H9 (cell line): ENCODE measurements around the gene DPYD. TPM values are rescaled to one million over a fixed set of nuclear protein-coding genes. Genes with fewer than 3 reads are reported as not detected.

Experiments
- DNase-seq: peaks from one replicate; pipeline ENCODE4 v3.0.0-alpha.2; 2017
- H2AFZ ChIP-seq: one replicate; pipeline ENCODE4 v1.6.1; 2013; ENCODE audit warnings: mild to moderate bottlenecking, low read length, control low read depth, moderate library complexity
- H2AK5ac ChIP-seq: 2 replicates; pipeline ENCODE4 v1.6.1; 2013; ENCODE audit warnings: low read length, control low read depth, mixed read lengths; ENCODE audit not compliant: insufficient read length
- H2BK120ac ChIP-seq: one replicate; pipeline ENCODE4 v1.6.1; 2013; ENCODE audit warnings: low read depth, mild to moderate bottlenecking, low read length, control low read depth, inconsistent platforms; ENCODE audit not compliant: poor library complexity, severe bottlenecking
- H2BK12ac ChIP-seq: 2 replicates; pipeline ENCODE4 v1.6.1; 2013; ENCODE audit warnings: low read length, control low read depth, mixed read lengths, low read depth; ENCODE audit not compliant: insufficient read length
- H2BK15ac ChIP-seq: 2 replicates; pipeline ENCODE4 v1.6.1; 2013; ENCODE audit warnings: low read depth, low read length, control low read depth
- H2BK20ac ChIP-seq: one replicate; pipeline ENCODE4 v1.6.1; 2013; ENCODE audit warnings: low read depth, mild to moderate bottlenecking, low read length, control low read depth, inconsistent platforms; ENCODE audit not compliant: poor library complexity, severe bottlenecking
- H2BK5ac ChIP-seq: 2 replicates; pipeline ENCODE4 v1.6.1; 2013; ENCODE audit warnings: low read length, control low read depth, mixed read lengths; ENCODE audit not compliant: insufficient read length
- H3K14ac ChIP-seq: 2 replicates; pipeline ENCODE4 v1.6.1; 2013; ENCODE audit warnings: low read length, control low read depth; ENCODE audit not compliant: insufficient read depth
- H3K18ac ChIP-seq: 2 replicates; pipeline ENCODE4 v1.6.1; 2013; ENCODE audit warnings: low read depth, mild to moderate bottlenecking, mixed read lengths, low read length, control low read depth; ENCODE audit not compliant: insufficient read length
- H3K23ac ChIP-seq: 2 replicates; pipeline ENCODE4 v1.6.1; 2013; ENCODE audit warnings: low read length, control low read depth, mixed read lengths, low read depth; ENCODE audit not compliant: insufficient read length
- H3K23me2 ChIP-seq: 2 replicates; pipeline ENCODE4 v1.6.1; 2013; ENCODE audit warnings: low read depth, mild to moderate bottlenecking, mixed read lengths, low read length, control low read depth; ENCODE audit not compliant: insufficient read length, poor library complexity, severe bottlenecking
- H3K27ac ChIP-seq: 2 replicates; pipeline ENCODE4 v1.5.1; 2013; ENCODE audit warnings: low read length, control low read depth, mixed read lengths, low read depth; ENCODE audit not compliant: insufficient read length
- H3K27me3 ChIP-seq: 2 replicates; pipeline ENCODE4 v1.6.1; 2013; ENCODE audit warnings: low read length, control low read depth, inconsistent platforms; ENCODE audit not compliant: insufficient read depth
- H3K4ac ChIP-seq: 2 replicates; pipeline ENCODE4 v1.6.1; 2013; ENCODE audit warnings: low read depth, mild to moderate bottlenecking, control low read depth, inconsistent platforms, low read length, moderate library complexity
- H3K4me1 ChIP-seq: 2 replicates; pipeline ENCODE4 v1.6.1; 2013; ENCODE audit warnings: low read length, control low read depth, inconsistent platforms; ENCODE audit not compliant: insufficient read depth
- H3K4me2 ChIP-seq: 2 replicates; pipeline ENCODE4 v1.6.1; 2013; ENCODE audit warnings: low read length, control low read depth, mixed read lengths; ENCODE audit not compliant: insufficient read length, insufficient read depth
- H3K56ac ChIP-seq: 2 replicates; pipeline ENCODE4 v1.6.1; 2013; ENCODE audit warnings: low read depth, mild to moderate bottlenecking, mixed read lengths, low read length, control low read depth; ENCODE audit not compliant: insufficient read length
- H3K79me1 ChIP-seq: 2 replicates; pipeline ENCODE4 v1.6.1; 2013; ENCODE audit warnings: low read depth, mild to moderate bottlenecking, moderate library complexity, low read length, control low read depth, inconsistent platforms; ENCODE audit not compliant: insufficient read depth, poor library complexity, severe bottlenecking
- H3K79me2 ChIP-seq: 2 replicates; pipeline ENCODE4 v1.6.1; 2013; ENCODE audit warnings: low read length, control low read depth, inconsistent platforms; ENCODE audit not compliant: insufficient read depth
- H3K9ac ChIP-seq: 2 replicates; pipeline ENCODE4 v1.6.1; 2013; ENCODE audit warnings: low read length, control low read depth, mixed read lengths; ENCODE audit not compliant: insufficient read length; ENCODE audit errors: extremely low read depth
- H3K9me3 ChIP-seq: one replicate; pipeline ENCODE4 v1.6.1; 2013; ENCODE audit warnings: low read depth, low read length, inconsistent platforms; ENCODE audit not compliant: control insufficient read depth
- H3T11ph ChIP-seq: one replicate; pipeline ENCODE4 v1.6.1; 2013; ENCODE audit warnings: mild to moderate bottlenecking, low read length, control low read depth, inconsistent platforms
- H4K20me1 ChIP-seq: one replicate; pipeline ENCODE4 v1.6.1; 2013; ENCODE audit not compliant: control insufficient read depth, insufficient read length, insufficient read depth
- H4K5ac ChIP-seq: 2 replicates; pipeline ENCODE4 v1.6.1; 2013; ENCODE audit warnings: low read depth, mild to moderate bottlenecking, mixed read lengths, low read length, control low read depth; ENCODE audit not compliant: insufficient read length
- H4K8ac ChIP-seq: replicated peaks from 2 replicates; pipeline ENCODE4 v1.6.1; 2013; ENCODE audit warnings: low read length, control low read depth, mixed read lengths, low read depth; ENCODE audit not compliant: insufficient read length
- H4K91ac ChIP-seq: 2 replicates; pipeline ENCODE4 v1.6.1; 2013; ENCODE audit warnings: low read depth, mild to moderate bottlenecking, moderate library complexity, mixed read lengths, low read length, control low read depth; ENCODE audit not compliant: insufficient read length
- H3K27ac Mint-ChIP-seq, 3 experiments: 2 replicates in 2 of 3; 3 replicates in 1 of 3; pipeline ENCODE4 v1.8.0; 2020 to 2021; ENCODE audit warnings: mixed read lengths in 3 of 3, mild to moderate bottlenecking in 1 of 3, moderate library complexity in 1 of 3
- H3K27me3 Mint-ChIP-seq: 2 replicates; pipeline ENCODE4 v1.8.0; 2021; ENCODE audit warnings: low read depth, mild to moderate bottlenecking, moderate library complexity, mixed read lengths
- H3K36me3 Mint-ChIP-seq, 3 experiments: 2 replicates in 2 of 3; 3 replicates in 1 of 3; pipeline ENCODE4 v1.8.0; 2020 to 2021; ENCODE audit warnings: low read depth in 3 of 3, mixed read lengths in 3 of 3; ENCODE audit not compliant: insufficient read depth in 1 of 3
- H3K4me1 Mint-ChIP-seq, 2 experiments: 2 replicates each; pipeline ENCODE4 v1.8.0; 2020; ENCODE audit warnings: mixed read lengths in 2 of 2
- H3K4me3 Mint-ChIP-seq, 2 experiments: 2 replicates in 1 of 2; 3 replicates in 1 of 2; pipeline ENCODE4 v1.8.0; 2020 to 2021; ENCODE audit warnings: mild to moderate bottlenecking in 2 of 2, mixed read lengths in 2 of 2, moderate library complexity in 1 of 2
- H3K9me3 Mint-ChIP-seq, 2 experiments: 2 replicates in 1 of 2; 3 replicates in 1 of 2; pipeline ENCODE4 v1.8.0; 2020; ENCODE audit warnings: mild to moderate bottlenecking in 2 of 2, mixed read lengths in 2 of 2, moderate library complexity in 1 of 2
- CTCF ChIP-seq: fragments of 200-600 bp; sonication (generic); conservative IDR thresholded peaks from 3 replicates; pipeline ENCODE4 v1.8.0; 2021; ENCODE audit warnings: antibody characterized with exemption, mild to moderate bottlenecking
- WGBS: extraction: QIAGEN DNeasy Blood & Tissue Kit; methylation state at CpG from one replicate; pipeline ENCODE4 v1.1.7; 2013; ENCODE audit warnings: missing lambda C conversion rate, low lambda C conversion rate, mixed read lengths; ENCODE audit not compliant: insufficient read length; ENCODE audit errors: extremely low coverage; 5-methylcytosine and 5-hydroxymethylcytosine counted together
- total RNA-seq: library from RNA; stranded (reverse); gene quantifications from 2 replicates; pipeline ENCODE4 v1.2.1, GENCODE V29; 2021

Gene DPYD
- total RNA-seq, 1 experiment from 2014 or later = 0.37 TPM

GRCh38 chr1:97947695-97948094 is 26.9 kb upstream of the DPYD start:
- Histone ChIP-seq H2AK5ac (no peak overlapping the region), H3K14ac (no peak overlapping the region), H3K27me3 (no peaks in the 10 kb centered on the region), H2BK120ac (no peak overlapping the region), H3K9ac (no peak overlapping the region), H3K79me2 (no peaks in the 10 kb centered on the region), H3K9me3 (no peaks in the 10 kb centered on the region), H2BK12ac (no peak overlapping the region), H3K4me1 (no peaks in the 10 kb centered on the region), H4K91ac (no peak overlapping the region), H2BK20ac (no peak overlapping the region), H2BK15ac (no peak overlapping the region), H3K18ac (no peak overlapping the region), H4K8ac (no peak overlapping the region), H3K56ac (no peak overlapping the region), H3K27ac (no peak overlapping the region), H4K5ac (no peak overlapping the region), H2AFZ (no peak overlapping the region), H3K4me2 (no peak overlapping the region), H4K20me1 (no peaks in the 10 kb centered on the region), H3K23me2 (no peaks in the 10 kb centered on the region), H3K4ac (no peak overlapping the region), H3T11ph (no peak overlapping the region), H3K23ac (no peak overlapping the region), H2BK5ac (no peak overlapping the region), H3K79me1 (no peaks in the 10 kb centered on the region)
- no peak for DNase-seq
- no peak overlapping the region for H3K27ac Mint-ChIP-seq
- WGBS = no CpG with 5 or more reads among the region's 3 CpGs
- no peak overlapping the region for H3K4me3 Mint-ChIP-seq
- no peaks in the 10 kb centered on the region for H3K9me3 Mint-ChIP-seq
- TF ChIP-seq CTCF = no peak
- H3K36me3 Mint-ChIP-seq = no peaks in the 10 kb centered on the region
- H3K27me3 Mint-ChIP-seq = no peaks in the 10 kb centered on the region; the same call in 1 of the 2 replicates
- no peaks in the 10 kb centered on the region for H3K4me1 Mint-ChIP-seq
